GM18517 (cell line): ENCODE data around the gene ZDHHC5.
"Not testable (repeated sequence)": the region's sequence is repeated elsewhere in the genome, so short reads cannot be mapped to it uniquely, and the experiment has no call there.

Source experiments
- ATAC-seq: cut with Tn5 transposase; IDR thresholded peaks from one replicate; pipeline ENCODE4 v1.9.1; 2021; ENCODE audit warnings: mild to moderate bottlenecking, moderate library complexity; ENCODE audit not compliant: unreplicated experiment

The ZDHHC5 gene

GRCh38 chr11:57662893-57663292 is 5.0 kb upstream of the ZDHHC5 start:
- no peak for ATAC-seq

GRCh38 chr11:57663975-57664374 is 3.9 kb upstream of the ZDHHC5 start:
- no peak for ATAC-seq

- ATAC-seq, result peak; percentile 73
These were observed 688 bp upstream of the ZDHHC5 start for GRCh38 chr11:57667117-57667735.

GRCh38 chr11:57668434-57668782 is 494 bp downstream of the ZDHHC5 start:
- peak; percentile 8 for ATAC-seq

GRCh38 chr11:57674251-57674650 is 6.3 kb downstream of the ZDHHC5 start:
- ATAC-seq, result no peak

- no peak for ATAC-seq
These were observed 7.4 kb downstream of the ZDHHC5 start for GRCh38 chr11:57675176-57675941.

- no peak for ATAC-seq
These were observed 11.5 kb downstream of the ZDHHC5 start for GRCh38 chr11:57679396-57679795.

- no peak for ATAC-seq
These were observed 12.6 kb downstream of the ZDHHC5 start for GRCh38 chr11:57680552-57680874.

- no peak for ATAC-seq
These were observed 13.3 kb downstream of the ZDHHC5 start for GRCh38 chr11:57681168-57681567.

GRCh38 chr11:57690474-57690873 is 22.6 kb downstream of the ZDHHC5 start:
- ATAC-seq, result not testable (repeated sequence)

- ATAC-seq, result no peak
These were observed 31.0 kb downstream of the ZDHHC5 start for GRCh38 chr11:57698843-57699365.

GRCh38 chr11:57699813-57700212 is 31.9 kb downstream of the ZDHHC5 start:
- ATAC-seq, result no peak

GRCh38 chr11:57700425-57700824 is 32.5 kb downstream of the ZDHHC5 start:
- no peak for ATAC-seq

GRCh38 chr11:57703341-57703740 is 35.4 kb downstream of the ZDHHC5 start:
- ATAC-seq, result no peak

- ATAC-seq, result no peak
These were observed 37.0 kb downstream of the ZDHHC5 start for GRCh38 chr11:57704932-57705331.

GRCh38 chr11:57705432-57705831 is 37.5 kb downstream of the ZDHHC5 start:
- not testable (repeated sequence) for ATAC-seq

- ATAC-seq, result no peak
These were observed 42.0 kb downstream of the ZDHHC5 start for GRCh38 chr11:57709802-57710367.

GRCh38 chr11:57711414-57712255 is 43.7 kb downstream of the ZDHHC5 start, which contains the start of gene MED19:
MED19 (minus strand) TSS chr11:57712215; CDS start chr11:57712179, 36 bp downstream.
- ATAC-seq, result peak; percentile 41

GRCh38 chr11:57712256-57713150 is 44.6 kb downstream of the ZDHHC5 start, which contains the start of gene TMX2:
TMX2 (plus strand) TSS chr11:57712593; CDS start chr11:57712619, 26 bp downstream.
- peak; percentile 99 for ATAC-seq

- no peak for ATAC-seq
These were observed 45.9 kb downstream of the ZDHHC5 start for GRCh38 chr11:57713835-57714234.
